ENCODE measurements around the gene ZNF142.

DNA sequence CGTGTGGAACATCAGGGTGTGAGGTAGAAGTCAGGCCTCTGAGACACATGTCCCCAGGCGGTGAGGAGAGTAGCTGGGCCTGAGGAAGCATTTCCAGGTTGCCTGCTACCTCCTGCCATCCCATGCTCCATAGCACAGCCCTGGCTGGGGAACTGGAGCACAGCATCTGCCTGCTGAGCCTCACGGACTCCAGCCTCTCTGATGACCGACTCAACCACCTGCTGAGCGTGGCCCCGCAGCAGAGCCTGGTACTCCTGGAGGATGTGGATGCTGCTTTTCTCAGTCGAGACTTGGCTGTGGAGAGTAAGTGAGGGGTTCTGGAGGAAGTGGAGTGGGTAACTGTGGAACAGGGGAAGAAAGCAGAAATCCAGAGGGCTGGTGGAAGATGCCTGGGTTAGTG lies 3.0 kb upstream of the ZNF142 start:
- TF ChIP-seq, protein P1, sequence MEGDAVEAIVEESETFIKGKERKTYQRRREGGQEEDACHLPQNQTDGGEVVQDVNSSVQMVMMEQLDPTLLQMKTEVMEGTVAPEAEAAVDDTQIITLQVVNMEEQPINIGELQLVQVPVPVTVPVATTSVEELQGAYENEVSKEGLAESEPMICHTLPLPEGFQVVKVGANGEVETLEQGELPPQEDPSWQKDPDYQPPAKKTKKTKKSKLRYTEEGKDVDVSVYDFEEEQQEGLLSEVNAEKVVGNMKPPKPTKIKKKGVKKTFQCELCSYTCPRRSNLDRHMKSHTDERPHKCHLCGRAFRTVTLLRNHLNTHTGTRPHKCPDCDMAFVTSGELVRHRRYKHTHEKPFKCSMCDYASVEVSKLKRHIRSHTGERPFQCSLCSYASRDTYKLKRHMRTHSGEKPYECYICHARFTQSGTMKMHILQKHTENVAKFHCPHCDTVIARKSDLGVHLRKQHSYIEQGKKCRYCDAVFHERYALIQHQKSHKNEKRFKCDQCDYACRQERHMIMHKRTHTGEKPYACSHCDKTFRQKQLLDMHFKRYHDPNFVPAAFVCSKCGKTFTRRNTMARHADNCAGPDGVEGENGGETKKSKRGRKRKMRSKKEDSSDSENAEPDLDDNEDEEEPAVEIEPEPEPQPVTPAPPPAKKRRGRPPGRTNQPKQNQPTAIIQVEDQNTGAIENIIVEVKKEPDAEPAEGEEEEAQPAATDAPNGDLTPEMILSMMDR (IDR thresholded peaks at IDR 0.05; ENCODE audit: insufficient read depth, low read depth, low read length), result no peak
- TF ChIP-seq EZH2 (IDR thresholded peaks at IDR 0.05; ENCODE audit: insufficient read depth, low read length), result no peak
